ENCODE results near the gene CRYL1. TPM values are rescaled to one million over a fixed set of nuclear protein-coding genes. Genes with fewer than 3 reads are reported as not detected.
A peak's percentile ranks its signal among the peaks of the same experiment; 100 is the strongest.

Gene CRYL1
- total RNA-seq, 1 experiment from 2014 or later, result 2.9 TPM

GRCh38 chr13:20482275-20482761 is 43.3 kb downstream of the CRYL1 start (continued):
- TF ChIP-seq ATF1 (CRISPR knock-in tag; IDR thresholded peaks at IDR 0.05), result no peak
- TF ChIP-seq TCF7 (CRISPR knock-in tag; IDR thresholded peaks at IDR 0.05; ENCODE audit: low read depth), result no peak

GRCh38 chr13:20477394-20477793 is 48.3 kb downstream of the CRYL1 start:
- Mint-ChIP-seq H3K9me3 (no peaks in the 10 kb centered on the region), H3K27ac (no peak overlapping the region), H3K36me3 (no peaks in the 10 kb centered on the region), H3K4me1 (peaks cover 22% of the 10 kb centered on the region), H3K27me3 (ENCODE audit: low read depth) (no peaks in the 10 kb centered on the region), H3K4me3 (no peak overlapping the region)
- ChIA-PET POLR2A (no interaction called here), CTCF (no interaction called here)
- ATAC-seq (no peak), DNase-seq (ENCODE audit: low spot score) (no peak)
- TF ChIP-seq NR3C1 (CRISPR knock-in tag; conservative IDR thresholded peaks at IDR 0.05; ENCODE audit: low read depth), result no peak
- TF ChIP-seq HMGA2 (CRISPR knock-in tag; IDR thresholded peaks at IDR 0.05), result peak; percentile 90; the same call in 1 of the 2 replicates

GRCh38 chr13:20475927-20476691 is 49.5 kb downstream of the CRYL1 start:
- H3K27ac Mint-ChIP-seq, result peak overlapping the region; percentile 41
- peak; percentile 53 for ATAC-seq
- peaks cover 11% of the 10 kb centered on the region for H3K4me1 Mint-ChIP-seq
- DNase-seq (ENCODE audit: low spot score), result peak; percentile 39
- CTCF ChIA-PET, result interaction anchor here (0.6 to 1.7 kb wide), 4 partner anchors 16 to 1512 kb away, joined by 3 to 6 read pairs (median 4); no protein-coding TSS in a partner anchor
- H3K9me3 Mint-ChIP-seq, result no peaks in the 10 kb centered on the region
- H3K36me3 Mint-ChIP-seq, result no peaks in the 10 kb centered on the region
- TF ChIP-seq CBFB (CRISPR knock-in tag; IDR thresholded peaks at IDR 0.05; ENCODE audit: low read depth) (no peak), NR1H2 (CRISPR knock-in tag; IDR thresholded peaks at IDR 0.05) (no peak), IRF2 (CRISPR knock-in tag; IDR thresholded peaks at IDR 0.05; ENCODE audit: borderline replicate concordance, low read depth) (no peak)
- H3K27me3 Mint-ChIP-seq (ENCODE audit: low read depth), result no peaks in the 10 kb centered on the region
- POLR2A ChIA-PET, result interaction anchor here (1.0 kb wide), 1 partner anchor 17 kb away, joined by 4 read pairs; no protein-coding TSS in a partner anchor
- H3K4me3 Mint-ChIP-seq, result no peak overlapping the region

GRCh38 chr13:20474515-20474914 is 51.1 kb downstream of the CRYL1 start:
- DNase-seq (ENCODE audit: low spot score) (no peak), ATAC-seq (no peak)
- POLR2A ChIA-PET, result no interaction called here
- no peak overlapping the region for H3K27ac Mint-ChIP-seq
- no peak overlapping the region for H3K4me3 Mint-ChIP-seq
- TF ChIP-seq NR2C2 (CRISPR knock-in tag; IDR thresholded peaks at IDR 0.05) (no peak), STAT6 (CRISPR knock-in tag; conservative IDR thresholded peaks at IDR 0.05; ENCODE audit: low read depth) (no peak), SOX15 (CRISPR knock-in tag; IDR thresholded peaks at IDR 0.05) (no peak), SMAD3 (CRISPR knock-in tag; IDR thresholded peaks at IDR 0.05; ENCODE audit: borderline replicate concordance) (no peak), E2F4 (CRISPR knock-in tag; IDR thresholded peaks at IDR 0.05; ENCODE audit: borderline replicate concordance, low read depth) (no peak), MXD4 (CRISPR knock-in tag; IDR thresholded peaks at IDR 0.05; ENCODE audit: borderline replicate concordance) (no peak), TCF7 (CRISPR knock-in tag; IDR thresholded peaks at IDR 0.05; ENCODE audit: low read depth) (no peak), NFYB (CRISPR knock-in tag; conservative IDR thresholded peaks at IDR 0.05; ENCODE audit: low read depth) (no peak), ZMAT4 (CRISPR knock-in tag; IDR thresholded peaks at IDR 0.05) (no peak), ZNF416 (CRISPR knock-in tag; IDR thresholded peaks at IDR 0.05) (no peak), TP53 (CRISPR knock-in tag; IDR thresholded peaks at IDR 0.05) (no peak), ELF4 (CRISPR knock-in tag; IDR thresholded peaks at IDR 0.05; ENCODE audit: low read depth) (no peak), ZNF317 (CRISPR knock-in tag; IDR thresholded peaks at IDR 0.05; ENCODE audit: borderline replicate concordance, low read depth) (no peak), HMGXB4 (CRISPR knock-in tag; IDR thresholded peaks at IDR 0.05) (no peak), FOXP1 (CRISPR knock-in tag; IDR thresholded peaks at IDR 0.05; ENCODE audit: borderline replicate concordance) (no peak)
- no peaks in the 10 kb centered on the region for H3K36me3 Mint-ChIP-seq
- no peaks in the 10 kb centered on the region for H3K27me3 Mint-ChIP-seq (ENCODE audit: low read depth)
- no peaks in the 10 kb centered on the region for H3K9me3 Mint-ChIP-seq
- H3K4me1 Mint-ChIP-seq, result peaks cover 10% of the 10 kb centered on the region
- CTCF ChIA-PET, result interaction anchor here (1.0 kb wide), 1 partner anchor 18 kb away, joined by 3 read pairs; no protein-coding TSS in a partner anchor

Data from WTC11 (cell line).